KMS-11 (cell line): Measurements from ENCODE around the gene IPO4.

Source experiments
- H2AFZ ChIP-seq: fragments of 200-600 bp; sonication (generic); 2 replicates; pipeline ENCODE4 v1.6.1; 2016; ENCODE audit warnings: antibody characterized with exemption, mixed run types, low read depth
- H3K27ac ChIP-seq: fragments of 200-600 bp; sonication (generic); 2 replicates; pipeline ENCODE4 v1.6.1; 2016; ENCODE audit warnings: mild to moderate bottlenecking, mixed run types
- H3K27me3 ChIP-seq: fragments of 200-600 bp; sonication (generic); 2 replicates; pipeline ENCODE4 v1.6.1; 2017; ENCODE audit warnings: mild to moderate bottlenecking, low read depth, mixed run types, moderate library complexity; ENCODE audit not compliant: insufficient read depth
- H3K36me3 ChIP-seq: fragments of 200-600 bp; sonication (generic); 2 replicates; pipeline ENCODE4 v1.6.1; 2017; ENCODE audit warnings: mild to moderate bottlenecking, mixed run types; ENCODE audit not compliant: insufficient read depth
- H3K4me1 ChIP-seq: fragments of 200-600 bp; sonication (generic); 2 replicates; pipeline ENCODE4 v1.6.1; 2016; ENCODE audit warnings: mild to moderate bottlenecking, low read depth, mixed run types; ENCODE audit not compliant: poor library complexity, severe bottlenecking
- H3K4me2 ChIP-seq: fragments of 200-600 bp; sonication (generic); 2 replicates; pipeline ENCODE4 v1.7.0; 2016; ENCODE audit warnings: mild to moderate bottlenecking, mixed run types
- H3K4me3 ChIP-seq: fragments of 200-600 bp; sonication (generic); IDR thresholded peaks from 2 replicates; pipeline ENCODE4 v1.6.1; 2017; ENCODE audit warnings: low read depth, low read length, mixed read lengths; ENCODE audit not compliant: insufficient read depth
- H3K79me2 ChIP-seq: fragments of 200-600 bp; sonication (generic); 2 replicates; pipeline ENCODE4 v1.6.1; 2016; ENCODE audit warnings: low read depth, mixed run types; ENCODE audit not compliant: insufficient read depth
- H3K9ac ChIP-seq: fragments of 200-600 bp; sonication (generic); 2 replicates; pipeline ENCODE4 v1.6.1; 2016; ENCODE audit warnings: mild to moderate bottlenecking, mixed run types
- H4K20me1 ChIP-seq: fragments of 200-600 bp; sonication (generic); 2 replicates; pipeline ENCODE4 v1.6.1; 2016; ENCODE audit warnings: mild to moderate bottlenecking, mixed run types; ENCODE audit not compliant: insufficient read depth
- TF ChIP-seq, protein P1 (sequence below): fragments of 200-600 bp; sonication (generic); conservative IDR thresholded peaks from 2 replicates; pipeline ENCODE4 v1.6.1; 2017; ENCODE audit warnings: low read depth, mild to moderate bottlenecking, antibody characterized with exemption, low read length, moderate library complexity, mixed read lengths

Gene IPO4, protein sequence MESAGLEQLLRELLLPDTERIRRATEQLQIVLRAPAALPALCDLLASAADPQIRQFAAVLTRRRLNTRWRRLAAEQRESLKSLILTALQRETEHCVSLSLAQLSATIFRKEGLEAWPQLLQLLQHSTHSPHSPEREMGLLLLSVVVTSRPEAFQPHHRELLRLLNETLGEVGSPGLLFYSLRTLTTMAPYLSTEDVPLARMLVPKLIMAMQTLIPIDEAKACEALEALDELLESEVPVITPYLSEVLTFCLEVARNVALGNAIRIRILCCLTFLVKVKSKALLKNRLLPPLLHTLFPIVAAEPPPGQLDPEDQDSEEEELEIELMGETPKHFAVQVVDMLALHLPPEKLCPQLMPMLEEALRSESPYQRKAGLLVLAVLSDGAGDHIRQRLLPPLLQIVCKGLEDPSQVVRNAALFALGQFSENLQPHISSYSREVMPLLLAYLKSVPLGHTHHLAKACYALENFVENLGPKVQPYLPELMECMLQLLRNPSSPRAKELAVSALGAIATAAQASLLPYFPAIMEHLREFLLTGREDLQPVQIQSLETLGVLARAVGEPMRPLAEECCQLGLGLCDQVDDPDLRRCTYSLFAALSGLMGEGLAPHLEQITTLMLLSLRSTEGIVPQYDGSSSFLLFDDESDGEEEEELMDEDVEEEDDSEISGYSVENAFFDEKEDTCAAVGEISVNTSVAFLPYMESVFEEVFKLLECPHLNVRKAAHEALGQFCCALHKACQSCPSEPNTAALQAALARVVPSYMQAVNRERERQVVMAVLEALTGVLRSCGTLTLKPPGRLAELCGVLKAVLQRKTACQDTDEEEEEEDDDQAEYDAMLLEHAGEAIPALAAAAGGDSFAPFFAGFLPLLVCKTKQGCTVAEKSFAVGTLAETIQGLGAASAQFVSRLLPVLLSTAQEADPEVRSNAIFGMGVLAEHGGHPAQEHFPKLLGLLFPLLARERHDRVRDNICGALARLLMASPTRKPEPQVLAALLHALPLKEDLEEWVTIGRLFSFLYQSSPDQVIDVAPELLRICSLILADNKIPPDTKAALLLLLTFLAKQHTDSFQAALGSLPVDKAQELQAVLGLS

DNA sequence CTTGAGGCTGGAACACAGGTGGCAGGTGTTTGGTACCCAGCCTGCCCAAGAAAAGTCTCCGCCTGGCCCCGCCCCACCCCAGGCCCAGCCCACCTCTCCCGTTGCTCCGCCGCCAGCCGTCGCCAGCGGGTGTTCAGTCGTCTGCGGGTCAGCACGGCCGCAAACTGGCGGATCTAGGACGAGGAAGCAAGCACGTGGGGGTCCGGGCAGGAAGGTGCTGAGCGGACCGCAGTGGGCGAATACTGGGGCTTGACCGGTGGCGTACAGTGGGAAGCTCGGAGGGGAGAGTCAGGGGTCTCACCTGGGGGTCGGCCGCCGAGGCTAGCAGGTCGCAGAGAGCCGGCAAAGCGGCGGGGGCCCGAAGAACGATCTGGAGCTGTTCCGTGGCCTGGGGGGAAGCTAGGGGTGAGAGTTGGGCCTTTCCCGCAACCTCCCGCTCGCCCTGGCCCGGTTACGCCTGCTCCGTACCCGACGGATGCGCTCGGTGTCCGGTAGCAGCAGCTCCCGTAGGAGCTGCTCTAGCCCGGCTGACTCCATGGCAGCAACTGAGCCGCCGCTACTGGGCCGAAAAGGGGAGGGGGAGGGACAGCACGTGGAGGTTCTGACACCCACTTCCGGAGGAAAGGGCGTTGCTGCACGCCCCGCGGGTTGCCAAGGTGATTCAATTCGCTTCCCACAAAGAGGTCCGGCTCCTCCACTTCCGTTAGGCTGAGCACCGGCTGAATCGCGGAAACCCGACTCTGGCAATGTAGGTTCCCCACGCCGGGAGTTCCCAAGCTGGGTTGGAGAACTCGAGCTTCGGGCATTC lies at the start of gene IPO4:
IPO4 (minus strand) TSS at position 566 of the 808 bp plus-strand sequence; CDS start at position 537, 29 bp downstream.
- peak within 1 kb of the TSS; percentile 60 for H3K4me2 ChIP-seq
- no peak within 1 kb of the TSS for H3K4me3 ChIP-seq
- H3K9ac ChIP-seq: peak within 1 kb of the TSS; percentile 67
- no peaks in the 10 kb centered on the region for H3K27me3 ChIP-seq
- H3K27ac ChIP-seq: peak within 1 kb of the TSS; percentile 70
- peaks cover 7% of the 10 kb centered on the region; the same call in 1 of the 2 replicates for H3K79me2 ChIP-seq
- H4K20me1 ChIP-seq: no peaks in the 10 kb centered on the region
- peaks cover 14% of the 10 kb centered on the region for H3K4me1 ChIP-seq
- H2AFZ ChIP-seq: peak within 1 kb of the TSS; percentile 36; the same call in 1 of the 2 replicates
- H3K36me3 ChIP-seq: no peaks in the 10 kb centered on the region
- TF ChIP-seq, protein P1, sequence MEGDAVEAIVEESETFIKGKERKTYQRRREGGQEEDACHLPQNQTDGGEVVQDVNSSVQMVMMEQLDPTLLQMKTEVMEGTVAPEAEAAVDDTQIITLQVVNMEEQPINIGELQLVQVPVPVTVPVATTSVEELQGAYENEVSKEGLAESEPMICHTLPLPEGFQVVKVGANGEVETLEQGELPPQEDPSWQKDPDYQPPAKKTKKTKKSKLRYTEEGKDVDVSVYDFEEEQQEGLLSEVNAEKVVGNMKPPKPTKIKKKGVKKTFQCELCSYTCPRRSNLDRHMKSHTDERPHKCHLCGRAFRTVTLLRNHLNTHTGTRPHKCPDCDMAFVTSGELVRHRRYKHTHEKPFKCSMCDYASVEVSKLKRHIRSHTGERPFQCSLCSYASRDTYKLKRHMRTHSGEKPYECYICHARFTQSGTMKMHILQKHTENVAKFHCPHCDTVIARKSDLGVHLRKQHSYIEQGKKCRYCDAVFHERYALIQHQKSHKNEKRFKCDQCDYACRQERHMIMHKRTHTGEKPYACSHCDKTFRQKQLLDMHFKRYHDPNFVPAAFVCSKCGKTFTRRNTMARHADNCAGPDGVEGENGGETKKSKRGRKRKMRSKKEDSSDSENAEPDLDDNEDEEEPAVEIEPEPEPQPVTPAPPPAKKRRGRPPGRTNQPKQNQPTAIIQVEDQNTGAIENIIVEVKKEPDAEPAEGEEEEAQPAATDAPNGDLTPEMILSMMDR: no peak

DNA sequence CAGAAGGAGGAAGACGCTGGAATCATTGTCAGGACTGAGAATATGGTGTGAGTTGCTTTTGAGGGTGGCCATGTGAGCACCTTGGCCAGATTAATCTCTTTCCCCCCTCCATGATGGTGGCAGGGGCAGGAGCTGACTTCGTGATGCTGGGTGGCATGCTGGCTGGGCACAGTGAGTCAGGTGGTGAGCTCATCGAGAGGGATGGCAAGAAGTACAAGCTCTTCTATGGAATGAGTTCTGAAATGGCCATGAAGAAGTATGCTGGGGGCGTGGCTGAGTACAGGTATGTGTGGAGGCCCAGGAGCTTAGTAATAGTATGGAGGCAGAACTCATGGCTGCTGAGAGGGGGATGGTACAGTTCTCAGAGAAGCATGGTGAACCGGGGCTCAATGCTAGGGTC lies 49.5 kb upstream of the IPO4 start:
- Histone ChIP-seq H3K79me2 (no peaks in the 10 kb centered on the region), H3K36me3 (no peaks in the 10 kb centered on the region), H3K27me3 (no peaks in the 10 kb centered on the region), H2AFZ (no peak overlapping the region), H3K4me2 (no peak overlapping the region), H3K9ac (no peak overlapping the region), H3K27ac (no peak overlapping the region), H3K4me3 (no peak overlapping the region), H4K20me1 (no peaks in the 10 kb centered on the region), H3K4me1 (peaks cover 22% of the 10 kb centered on the region)
- TF ChIP-seq, protein P1: no peak

DNA sequence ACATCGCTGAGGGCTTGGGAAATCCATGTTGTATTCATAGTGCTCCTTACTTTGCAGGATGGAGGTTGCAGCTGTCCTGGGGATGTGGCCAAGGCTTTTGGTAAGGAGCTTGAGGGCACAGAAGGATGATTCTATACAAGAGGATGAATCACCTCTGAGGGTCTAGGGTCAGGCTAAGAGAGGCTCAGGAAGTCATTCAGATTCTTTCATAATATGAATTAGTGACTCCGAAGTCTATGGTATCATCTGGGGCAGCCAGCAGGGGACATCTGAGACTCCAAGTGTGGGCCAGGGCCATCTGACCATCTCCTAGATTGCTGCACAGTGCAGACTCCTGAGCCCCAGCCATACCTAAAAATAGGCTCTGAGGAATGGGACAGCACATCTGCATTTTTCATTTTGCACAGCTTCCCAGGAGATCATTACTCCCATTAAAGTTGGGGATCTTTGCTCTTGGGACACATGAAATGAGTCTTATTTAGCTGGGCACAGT lies 48.9 kb upstream of the IPO4 start:
- H3K9ac ChIP-seq: no peak overlapping the region
- H4K20me1 ChIP-seq: no peaks in the 10 kb centered on the region
- H2AFZ ChIP-seq: no peak overlapping the region
- TF ChIP-seq, protein P1: no peak
- no peaks in the 10 kb centered on the region for H3K79me2 ChIP-seq
- no peak overlapping the region for H3K4me2 ChIP-seq
- H3K27me3 ChIP-seq: no peaks in the 10 kb centered on the region
- no peaks in the 10 kb centered on the region for H3K36me3 ChIP-seq
- no peak overlapping the region for H3K4me3 ChIP-seq
- peaks cover 20% of the 10 kb centered on the region for H3K4me1 ChIP-seq
- H3K27ac ChIP-seq: no peak overlapping the region
